Measurements from ENCODE around the gene VHLL.

GRCh38 chr1:156347331-156347730 lies 48.2 kb upstream of the VHLL start:
- TF ChIP-seq CTCF (IDR thresholded peaks at IDR 0.05; ENCODE audit: low read depth, low read length) (no peak), MAX (IDR thresholded peaks at IDR 0.05; ENCODE audit: low read depth, low read length) (no peak)
